Subcutaneous adipose tissue (tissue), 4 donors: ENCODE measurements around the gene CLASP1. TPM values are rescaled to one million over a fixed set of nuclear protein-coding genes. Genes with fewer than 3 reads are reported as not detected.

Experiments
- CTCF ChIP-seq: fragments of 450-650 bp; IDR thresholded peaks from one replicate; pipeline ENCODE4 v1.5.1; 2016; ENCODE audit warnings: low read depth, mild to moderate bottlenecking, control low read depth, antibody characterized with exemption, moderate library complexity
- total RNA-seq, 4 donors: library from RNA; depleted of rRNA; stranded (reverse); fragments of >200 nt; gene quantifications; one replicate each; pipeline ENCODE4 v1.1.0, GENCODE V29; 2016

CLASP1 gene
- total RNA-seq, 4 donors from 2014 or later: 94.0 to 166 (median 112) TPM

GRCh38 chr2:121567452-121567851, 81.8 kb downstream of the CLASP1 start:
- no peak for TF ChIP-seq CTCF

DNA sequence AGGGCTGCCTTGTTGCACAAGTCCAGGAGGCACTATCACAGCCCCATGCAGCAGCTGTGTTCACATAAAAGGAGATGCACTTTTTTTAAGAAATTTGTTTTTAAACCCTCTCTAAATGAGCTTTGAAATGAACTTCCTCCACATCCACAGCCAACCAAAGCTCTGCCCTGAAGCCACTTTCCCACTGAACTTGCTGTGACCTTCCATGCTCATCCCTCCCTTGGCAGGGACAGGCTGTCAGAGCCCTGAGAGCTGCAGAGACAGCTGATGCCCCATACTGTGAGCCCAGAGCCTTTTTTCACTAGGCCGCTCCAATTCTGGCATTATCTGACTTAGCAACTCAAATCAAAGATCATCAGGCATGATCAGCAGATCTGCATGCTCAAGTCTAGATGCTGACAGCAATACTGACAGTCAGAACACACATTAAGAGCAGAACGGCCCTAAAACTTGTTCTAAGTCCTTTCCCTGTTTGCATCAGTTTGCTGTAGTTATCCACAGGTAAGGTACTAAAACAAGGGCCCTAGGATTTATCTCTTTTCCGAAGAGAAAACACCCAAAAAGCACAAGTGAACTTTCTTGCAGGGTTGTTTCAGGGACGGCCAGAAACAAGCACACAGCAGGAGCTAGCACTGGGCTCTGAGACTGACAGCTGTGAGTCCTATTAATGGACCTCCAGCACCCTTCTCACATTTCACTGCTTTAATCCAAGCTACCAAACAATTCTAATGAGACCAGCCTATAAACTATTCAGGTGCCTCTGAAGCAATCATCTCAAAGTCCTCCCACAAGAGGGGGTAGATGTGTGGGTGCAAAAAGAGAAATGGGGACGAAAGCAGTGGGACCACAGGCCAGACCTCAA, 83.6 kb downstream of the CLASP1 start:
- no peak for TF ChIP-seq CTCF

- TF ChIP-seq CTCF: no peak
Measured at GRCh38 chr2:121564905-121565304, 84.4 kb downstream of the CLASP1 start.

DNA sequence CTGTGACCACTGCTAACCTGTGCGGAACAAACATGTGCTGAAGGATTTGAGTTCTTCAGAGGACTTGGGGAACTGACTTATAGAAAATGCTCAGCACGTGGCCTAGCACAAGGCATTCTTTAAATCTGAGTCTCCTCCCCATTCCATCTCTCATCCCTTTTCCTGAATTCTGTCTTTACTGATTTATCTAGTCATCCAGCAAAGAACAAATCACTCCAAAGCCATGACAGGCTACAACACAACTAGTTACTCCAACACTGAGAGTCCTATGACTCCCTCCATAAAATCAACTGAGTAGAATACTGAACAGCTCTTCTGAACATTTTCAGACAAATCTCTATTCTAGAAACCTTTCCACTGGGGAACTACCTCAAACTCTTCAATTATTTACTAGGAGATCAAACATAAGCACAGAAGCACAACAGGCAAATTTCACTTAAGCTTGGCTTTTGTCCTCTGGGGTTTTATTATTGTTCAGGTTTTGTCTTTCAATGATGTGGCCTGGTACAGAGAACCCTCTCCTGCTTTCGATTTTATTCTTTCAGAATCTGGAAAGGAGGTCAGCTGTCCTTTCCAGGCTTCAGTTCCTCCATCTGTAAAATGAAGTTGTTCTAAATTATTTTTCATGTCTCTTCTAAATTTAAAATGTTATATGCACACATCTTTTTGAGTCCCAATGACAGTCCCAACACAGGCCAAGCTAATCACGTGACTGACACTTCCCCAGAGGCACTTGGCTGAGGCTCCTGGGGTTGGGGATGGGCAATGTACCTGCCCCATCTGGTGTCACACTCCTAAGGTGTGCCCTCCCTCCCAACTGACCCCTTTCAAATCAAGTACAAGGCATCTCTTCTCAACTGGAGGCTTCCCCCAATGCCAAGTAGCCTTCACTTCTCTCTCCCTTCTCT, 86.7 kb downstream of the CLASP1 start:
- TF ChIP-seq CTCF: no peak

DNA sequence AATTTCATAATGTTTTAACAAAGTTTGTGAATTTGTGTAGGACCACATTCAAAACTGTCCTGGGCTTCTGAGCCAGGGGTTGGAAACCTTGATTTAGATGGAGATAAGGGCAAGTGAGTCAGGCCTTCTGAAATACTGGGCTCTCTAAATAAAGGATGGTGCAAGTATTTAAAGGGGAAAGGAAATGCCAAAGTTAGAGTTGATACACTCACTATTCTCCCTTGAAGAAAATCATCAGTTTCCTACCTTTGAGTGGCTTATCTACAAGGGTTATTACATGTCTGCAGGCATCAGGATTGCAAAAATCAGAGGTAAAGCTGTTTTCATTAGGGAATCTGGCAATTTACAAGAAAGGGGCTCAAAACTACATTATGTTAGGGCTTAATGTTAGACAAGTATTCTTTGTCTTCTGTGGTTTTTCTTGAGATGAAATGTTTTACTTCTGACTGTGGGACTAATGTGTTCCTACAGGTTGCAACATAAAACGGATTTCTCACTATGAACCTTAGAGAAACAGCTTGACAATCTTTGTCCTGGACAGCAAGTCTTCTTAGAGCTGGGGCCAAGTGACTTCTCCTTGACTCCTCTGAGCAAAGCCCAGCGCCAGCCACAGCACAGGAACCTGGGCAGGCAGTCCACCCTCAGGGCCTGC, 87.5 kb downstream of the CLASP1 start:
- TF ChIP-seq CTCF: no peak

GRCh38 chr2:121558329-121558728, 90.9 kb downstream of the CLASP1 start:
- no peak for TF ChIP-seq CTCF

GRCh38 chr2:121555008-121555407, 94.3 kb downstream of the CLASP1 start:
- no peak for TF ChIP-seq CTCF
